IgD-negative memory B cell (primary cell): ENCODE results near the gene DNAJA3. TPM values are rescaled to one million over a fixed set of nuclear protein-coding genes. Genes with fewer than 3 reads are reported as not detected.

Source experiments
- H3K27ac Mint-ChIP-seq, 3 donors: one replicate each; pipeline ENCODE4 v1.8.0; 2020 to 2022; ENCODE audit warnings: mild to moderate bottlenecking in 3 of 3, mixed read lengths in 3 of 3, moderate library complexity in 1 of 3
- H3K27me3 Mint-ChIP-seq: one replicate; pipeline ENCODE4 v1.8.0; 2021; ENCODE audit warnings: mixed read lengths
- H3K36me3 Mint-ChIP-seq: one replicate; pipeline ENCODE4 v1.8.0; 2020; ENCODE audit warnings: mild to moderate bottlenecking, mixed read lengths
- H3K4me1 Mint-ChIP-seq, 3 donors: one replicate each; pipeline ENCODE4 v1.8.0; 2020 to 2022; ENCODE audit warnings: mixed read lengths in 3 of 3, mild to moderate bottlenecking in 1 of 3
- H3K4me3 Mint-ChIP-seq, 4 donors: one replicate each; pipeline ENCODE4 v1.8.0; 2020 to 2022; ENCODE audit warnings: mild to moderate bottlenecking in 4 of 4, mixed read lengths in 4 of 4, moderate library complexity in 3 of 4
- H3K9me3 Mint-ChIP-seq, 3 donors: one replicate each; pipeline ENCODE4 v1.8.0; 2020 to 2021; ENCODE audit warnings: mixed read lengths in 3 of 3, mild to moderate bottlenecking in 1 of 3
- polyA plus RNA-seq: library from polyadenylated mRNA; unstranded; fragments of 300-500 nt; fragmentation: Illumina TruSeq; gene quantifications from one replicate; pipeline ENCODE4 v1.2.3, GENCODE V29; 2021

Gene DNAJA3
- polyA plus RNA-seq, 1 donor from 2014 or later: 42.7 TPM

DNA sequence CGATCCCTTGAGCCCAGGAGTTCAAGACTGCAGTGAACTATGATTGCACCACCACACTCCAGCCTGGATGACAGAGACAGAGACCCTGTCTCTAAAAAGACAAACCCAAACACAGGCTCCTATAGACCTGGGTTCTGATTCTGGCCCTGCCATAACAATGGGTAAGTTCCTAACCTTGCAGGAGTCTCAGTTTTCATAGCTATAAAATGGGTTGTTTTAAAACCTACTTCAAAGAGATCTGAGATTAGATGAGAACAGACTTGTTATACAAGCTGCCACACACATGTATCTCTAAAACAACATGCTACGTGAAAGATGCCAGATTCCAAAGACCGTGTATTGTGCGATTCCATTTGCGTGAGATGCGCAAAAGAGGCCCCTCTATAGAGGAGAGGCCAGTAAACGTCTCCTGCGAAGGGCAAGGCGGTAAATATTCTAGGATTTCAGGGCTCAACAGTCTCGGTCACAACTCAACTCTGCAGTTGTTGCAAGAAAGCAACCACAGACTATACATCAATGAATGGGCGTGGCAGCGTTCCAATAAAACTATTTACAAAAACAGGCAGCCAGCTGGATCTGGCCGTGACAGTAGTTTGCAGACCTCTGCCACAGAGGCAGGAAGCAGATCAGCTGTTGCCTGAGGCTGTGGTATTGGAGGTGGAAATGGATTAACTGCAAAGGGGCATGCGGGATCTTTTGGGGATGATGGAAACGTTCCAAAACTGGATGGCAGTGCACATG is 15.2 kb upstream of the DNAJA3 start:
- Mint-ChIP-seq H3K27ac (peak overlapping the region; percentile 31 to 87 (median 78)), H3K4me3 (peak overlapping the region in 1 of 4 donors; percentile 61), H3K36me3 (peaks cover 2% of the 10 kb centered on the region), H3K27me3 (no peaks in the 10 kb centered on the region), H3K4me1 (peaks cover 12 to 30% (median 29%) of the 10 kb centered on the region in 3 donors), H3K9me3 (no peaks in the 10 kb centered on the region)

DNA sequence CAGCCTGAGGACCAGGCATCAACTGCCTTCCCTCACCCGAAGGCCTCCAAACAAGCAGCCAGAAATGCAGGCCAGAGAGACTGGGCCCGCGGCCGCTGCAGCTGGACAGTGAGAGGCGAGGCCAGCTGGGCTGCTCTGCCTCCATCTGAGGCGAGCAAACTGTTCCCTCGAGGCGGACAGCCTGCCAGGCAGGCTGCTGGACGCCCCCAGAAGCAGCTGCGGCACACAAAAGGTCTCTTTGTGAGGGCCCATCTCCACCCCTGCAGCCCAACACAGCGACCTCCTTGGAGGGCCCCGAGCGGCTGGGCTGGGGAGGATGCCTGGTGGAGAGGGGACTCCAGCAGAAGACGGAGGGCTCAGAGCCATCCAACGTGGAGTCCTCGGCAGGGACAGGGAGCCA is 14.0 kb upstream of the DNAJA3 start:
- H3K36me3 Mint-ChIP-seq: no peaks in the 10 kb centered on the region
- no peaks in the 10 kb centered on the region for H3K9me3 Mint-ChIP-seq
- H3K27ac Mint-ChIP-seq: peak overlapping the region in 1 of 3 donors; percentile 87
- H3K4me3 Mint-ChIP-seq: no peak overlapping the region
- no peaks in the 10 kb centered on the region for H3K27me3 Mint-ChIP-seq
- H3K4me1 Mint-ChIP-seq: peaks cover 13 to 31% (median 31%) of the 10 kb centered on the region in 3 donors

DNA sequence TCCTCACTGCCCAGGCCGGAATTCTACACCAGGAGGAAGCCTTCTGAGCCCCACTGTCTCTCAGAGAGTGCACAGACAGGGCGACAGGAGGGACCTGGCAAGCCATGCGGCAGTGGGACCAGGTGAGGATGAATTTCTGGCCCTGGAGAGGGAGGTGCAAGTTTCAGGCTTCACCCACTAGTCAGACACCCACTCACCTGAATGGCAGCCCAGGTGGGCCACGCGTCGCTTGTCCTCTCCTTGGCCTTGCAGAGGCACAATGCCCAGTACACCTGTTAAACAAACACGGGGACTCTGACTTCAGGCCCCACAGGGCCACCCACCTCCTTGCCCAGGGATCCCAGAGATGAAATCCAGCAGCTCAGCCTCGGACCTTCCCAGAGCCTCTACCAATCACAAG is 13.5 kb upstream of the DNAJA3 start:
- Mint-ChIP-seq H3K9me3 (no peaks in the 10 kb centered on the region), H3K36me3 (no peaks in the 10 kb centered on the region), H3K27me3 (no peaks in the 10 kb centered on the region), H3K27ac (peak overlapping the region in 2 of 3 donors; percentile 39 to 75), H3K4me3 (peak overlapping the region in 1 of 4 donors; percentile 41), H3K4me1 (peaks cover 13 to 34% (median 31%) of the 10 kb centered on the region in 3 donors)

DNA sequence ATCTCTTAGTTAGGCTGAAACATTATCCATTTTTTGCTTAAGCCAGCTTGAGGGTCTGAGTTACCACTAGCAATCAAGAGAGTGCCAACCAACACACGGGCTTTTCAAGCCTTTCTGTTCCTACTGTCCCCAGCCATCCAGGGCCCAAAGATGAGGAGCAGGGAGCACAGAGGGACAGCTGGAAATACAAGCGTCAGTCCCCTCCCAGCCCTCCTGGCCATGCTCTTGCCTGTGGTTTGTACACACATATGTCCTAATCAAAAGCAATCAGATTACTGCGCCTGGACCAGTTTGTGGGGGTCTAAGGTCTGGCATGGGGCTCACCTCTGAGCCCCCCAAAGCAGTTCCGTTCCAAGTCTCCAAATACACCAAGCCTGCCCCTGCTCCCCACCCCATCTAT is 12.8 kb upstream of the DNAJA3 start:
- Mint-ChIP-seq H3K36me3 (no peaks in the 10 kb centered on the region), H3K27ac (peak overlapping the region in 2 of 3 donors; percentile 46 to 75), H3K4me1 (peaks cover 13 to 35% (median 31%) of the 10 kb centered on the region in 3 donors), H3K4me3 (peak overlapping the region in 1 of 4 donors; percentile 32), H3K9me3 (no peaks in the 10 kb centered on the region), H3K27me3 (no peaks in the 10 kb centered on the region)

GRCh38 chr16:4414187-4414917 is 11.3 kb upstream of the DNAJA3 start:
- Mint-ChIP-seq H3K27ac (peak overlapping the region; percentile 87 to 99 (median 99)), H3K36me3 (no peaks in the 10 kb centered on the region), H3K9me3 (no peaks in the 10 kb centered on the region), H3K27me3 (no peaks in the 10 kb centered on the region), H3K4me3 (peak overlapping the region; percentile 92 to 96 (median 94)), H3K4me1 (peaks cover 13 to 35% (median 31%) of the 10 kb centered on the region in 3 donors)

- peaks cover 8 to 34% (median 28%) of the 10 kb centered on the region in 3 donors for H3K4me1 Mint-ChIP-seq
- H3K36me3 Mint-ChIP-seq: no peaks in the 10 kb centered on the region
- H3K4me3 Mint-ChIP-seq: peak overlapping the region; percentile 92 to 96 (median 94)
- H3K27ac Mint-ChIP-seq: peak overlapping the region; percentile 87 to 99 (median 99)
- no peaks in the 10 kb centered on the region for H3K27me3 Mint-ChIP-seq
- H3K9me3 Mint-ChIP-seq: no peaks in the 10 kb centered on the region
These were observed 10.0 kb upstream of the DNAJA3 start for GRCh38 chr16:4415538-4416199.

DNA sequence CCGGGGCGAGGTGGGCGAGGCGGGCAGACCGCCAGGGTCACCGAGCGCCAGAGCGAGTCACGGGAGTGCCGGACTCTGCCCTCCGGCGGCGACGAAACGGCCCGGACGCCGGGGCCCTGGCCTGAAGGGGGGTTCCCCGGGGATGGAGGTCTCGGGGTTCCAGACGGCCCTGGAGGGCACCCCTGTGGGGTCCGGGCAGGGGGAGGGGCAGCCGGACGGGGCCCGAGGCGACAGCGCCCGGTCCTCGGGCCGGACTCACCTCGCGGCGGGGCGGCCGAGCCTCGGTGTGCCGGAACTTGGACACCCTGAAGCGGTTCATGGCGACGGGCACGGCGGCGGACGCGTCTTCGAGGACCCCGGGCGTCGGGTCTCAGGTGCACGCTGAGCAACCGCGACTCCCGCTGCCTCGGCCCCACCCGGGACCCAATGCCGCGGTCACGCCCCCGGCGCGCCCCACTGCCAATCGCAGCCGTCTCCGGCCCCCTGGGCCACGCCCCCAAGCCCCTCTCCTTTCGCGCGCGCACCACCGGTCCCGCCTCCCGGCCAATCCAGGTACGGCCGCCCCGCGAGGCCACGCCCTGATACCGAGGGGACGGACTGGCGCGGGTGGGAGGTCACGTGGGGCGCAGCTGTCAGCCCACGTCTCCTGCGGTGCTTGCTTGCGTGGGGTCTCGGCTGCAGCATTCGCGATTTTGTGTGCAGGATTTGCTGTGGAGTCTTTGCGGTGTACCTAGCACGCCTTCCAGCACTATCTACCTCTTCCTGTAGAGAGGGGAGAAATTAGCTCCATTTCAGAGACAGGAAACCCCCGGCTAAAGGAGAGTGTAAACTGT is 9.3 kb upstream of the DNAJA3 start, which contains the start of gene CORO7:
TSS of gene CORO7 (minus strand) at position 397 of the 833 bp plus-strand sequence. CDS start at position 319, 78 bp downstream.
- no peaks in the 10 kb centered on the region for H3K9me3 Mint-ChIP-seq
- peaks cover 5 to 31% (median 25%) of the 10 kb centered on the region in 3 donors for H3K4me1 Mint-ChIP-seq
- H3K36me3 Mint-ChIP-seq: no peaks in the 10 kb centered on the region

DNA sequence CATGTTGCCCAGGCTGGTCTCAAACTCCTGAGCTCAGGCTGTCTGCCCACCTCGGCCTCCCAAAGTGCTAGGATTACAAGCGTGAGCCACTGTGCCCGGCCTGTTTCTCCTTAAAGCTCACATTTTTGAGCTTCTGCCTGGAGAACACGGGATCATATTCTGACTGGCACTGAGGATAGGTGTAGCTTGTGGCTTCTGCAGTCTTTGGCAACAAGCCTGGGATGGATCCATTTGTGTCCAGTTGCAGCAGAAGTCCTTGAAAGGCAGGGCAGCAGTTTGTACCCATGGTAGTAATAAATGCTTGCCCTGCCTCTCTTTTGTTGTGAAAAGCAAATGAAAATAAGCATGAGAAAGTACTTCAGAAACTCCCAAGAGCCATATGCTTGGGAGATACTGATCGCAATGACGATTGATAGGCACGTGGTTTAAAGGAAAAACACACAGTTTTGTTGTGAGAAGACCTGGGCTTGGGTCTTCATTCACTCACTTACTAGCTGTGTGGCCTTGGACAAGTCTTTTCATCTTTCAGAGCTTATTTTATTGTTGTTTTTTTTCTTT is 6.2 kb upstream of the DNAJA3 start:
- peaks cover 1% of the 10 kb centered on the region for H3K36me3 Mint-ChIP-seq
- H3K27me3 Mint-ChIP-seq: no peaks in the 10 kb centered on the region
- peak overlapping the region in 1 of 3 donors; percentile 57 for H3K27ac Mint-ChIP-seq
- H3K4me3 Mint-ChIP-seq: no peak overlapping the region
- H3K9me3 Mint-ChIP-seq: no peaks in the 10 kb centered on the region
- peaks cover 5 to 14% (median 12%) of the 10 kb centered on the region in 3 donors for H3K4me1 Mint-ChIP-seq

More for the DNA sequence above, 9.3 kb upstream of the DNAJA3 start, which contains the start of gene CORO7:
- H3K27ac Mint-ChIP-seq: peak within 1 kb of the TSS; percentile 87 to 99 (median 99)
- no peaks in the 10 kb centered on the region for H3K27me3 Mint-ChIP-seq
- H3K4me3 Mint-ChIP-seq: peak within 1 kb of the TSS; percentile 92 to 97 (median 94)

DNA sequence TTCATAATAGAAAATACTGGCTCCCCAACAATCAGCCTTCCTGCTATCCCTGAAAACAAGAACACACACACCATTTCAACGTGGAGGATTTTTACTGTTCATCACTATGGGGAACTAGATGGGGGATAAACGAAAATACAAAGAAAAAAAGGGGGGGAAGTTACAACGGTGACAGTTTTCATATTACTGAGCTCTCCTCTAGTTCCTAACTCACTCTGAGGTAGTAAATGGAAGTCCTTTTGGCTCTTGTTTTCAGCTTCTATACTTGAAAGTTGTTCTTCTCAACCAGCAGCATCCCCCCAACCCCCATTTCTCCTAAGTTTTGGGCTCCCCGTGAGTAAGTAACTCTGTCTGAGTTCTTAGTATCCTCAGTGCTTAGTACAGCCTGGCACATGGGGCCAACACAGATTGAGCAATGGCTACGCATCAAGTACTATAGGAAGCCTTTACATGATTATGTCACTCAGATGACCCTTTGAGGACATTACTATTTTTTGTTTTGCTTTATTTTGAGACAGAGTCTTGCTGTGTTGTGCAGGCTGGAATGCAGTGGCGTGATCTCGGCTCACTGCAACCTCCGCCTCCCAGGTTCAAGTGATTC is 5.1 kb upstream of the DNAJA3 start:
- Mint-ChIP-seq H3K4me1 (peaks cover under 1 to 7% (median 2%) of the 10 kb centered on the region in 3 donors), H3K27me3 (no peaks in the 10 kb centered on the region), H3K27ac (peak overlapping the region in 1 of 3 donors; percentile 57), H3K36me3 (peaks cover 1% of the 10 kb centered on the region), H3K4me3 (peak overlapping the region in 1 of 4 donors; percentile 16), H3K9me3 (no peaks in the 10 kb centered on the region)

DNA sequence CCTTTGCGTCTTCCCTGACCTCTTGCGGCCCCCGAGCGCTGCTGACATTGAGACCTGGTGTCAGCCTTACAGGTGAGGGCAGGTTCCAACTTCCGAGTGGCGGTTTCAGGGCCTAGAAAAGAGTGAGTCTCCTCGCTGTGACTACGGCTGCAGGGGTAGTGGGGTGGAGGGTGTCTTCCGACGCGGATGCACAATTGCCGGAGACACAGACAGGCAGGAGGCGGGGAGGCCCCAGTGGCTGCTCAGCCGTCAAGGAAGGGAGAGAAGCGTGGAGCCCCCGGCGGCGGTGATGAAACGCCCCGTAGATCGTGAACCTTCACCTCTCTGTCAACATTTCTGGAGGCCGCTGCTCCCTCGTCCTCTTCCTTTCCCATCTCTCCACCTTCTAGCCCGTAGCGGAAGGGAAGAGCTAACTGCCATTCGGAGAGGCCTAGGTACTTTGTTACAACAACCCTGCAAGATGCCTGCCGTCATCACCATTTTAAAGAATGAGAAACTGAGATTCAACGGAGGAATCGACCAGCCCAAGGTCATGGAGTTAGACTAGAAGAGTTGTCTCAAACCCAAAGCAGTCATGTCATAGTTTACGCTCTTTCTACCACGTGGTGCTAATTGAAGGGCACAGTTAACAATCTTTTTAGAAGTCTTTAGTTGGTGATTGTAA is 485 bp downstream of the DNAJA3 start:
- H3K9me3 Mint-ChIP-seq: no peaks in the 10 kb centered on the region
- H3K27ac Mint-ChIP-seq: peak overlapping the region; percentile 87 to 100 (median 99)
- peak overlapping the region; percentile 85 to 99 (median 96) for H3K4me3 Mint-ChIP-seq
- H3K4me1 Mint-ChIP-seq: peaks cover 12 to 24% (median 12%) of the 10 kb centered on the region in 3 donors
- peaks cover 4% of the 10 kb centered on the region for H3K36me3 Mint-ChIP-seq
- no peaks in the 10 kb centered on the region for H3K27me3 Mint-ChIP-seq

DNA sequence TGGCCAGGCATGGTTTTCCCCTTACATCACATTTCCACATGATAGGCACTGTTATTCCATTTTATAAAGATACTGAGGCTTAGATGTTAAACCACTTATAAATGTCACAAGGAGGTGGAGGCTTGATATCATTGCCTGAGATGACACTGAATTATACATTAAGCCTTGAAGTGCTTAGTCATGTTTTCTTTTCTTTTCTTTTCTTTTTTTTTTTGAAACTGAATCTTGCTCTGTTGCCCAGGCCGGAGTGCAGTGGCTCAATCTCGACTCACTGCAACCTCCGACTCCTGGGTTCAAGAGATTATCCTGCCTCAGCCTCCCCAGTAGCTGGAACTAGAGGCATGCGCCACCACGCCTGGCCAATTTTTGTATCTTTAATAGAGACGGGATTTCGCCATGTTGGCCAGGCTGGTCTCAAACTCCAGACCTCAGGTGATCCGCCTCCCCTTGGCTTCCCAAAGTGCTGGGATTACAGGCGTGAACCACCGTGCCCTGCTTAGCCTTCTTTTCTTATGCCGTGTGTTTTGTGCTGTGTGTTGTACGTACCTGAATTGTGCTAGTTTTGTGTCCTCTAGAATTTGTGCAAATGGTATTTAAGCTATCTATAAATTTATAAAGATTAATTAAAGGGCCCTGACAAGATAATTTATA is 1.2 kb downstream of the DNAJA3 start:
- H3K36me3 Mint-ChIP-seq: peaks cover 4% of the 10 kb centered on the region
- H3K4me1 Mint-ChIP-seq: peaks cover 11 to 24% (median 12%) of the 10 kb centered on the region in 3 donors
- H3K27ac Mint-ChIP-seq: peak overlapping the region; percentile 87 to 100 (median 99)
- peak overlapping the region; percentile 85 to 99 (median 96) for H3K4me3 Mint-ChIP-seq
- H3K27me3 Mint-ChIP-seq: no peaks in the 10 kb centered on the region
- H3K9me3 Mint-ChIP-seq: no peaks in the 10 kb centered on the region

DNA sequence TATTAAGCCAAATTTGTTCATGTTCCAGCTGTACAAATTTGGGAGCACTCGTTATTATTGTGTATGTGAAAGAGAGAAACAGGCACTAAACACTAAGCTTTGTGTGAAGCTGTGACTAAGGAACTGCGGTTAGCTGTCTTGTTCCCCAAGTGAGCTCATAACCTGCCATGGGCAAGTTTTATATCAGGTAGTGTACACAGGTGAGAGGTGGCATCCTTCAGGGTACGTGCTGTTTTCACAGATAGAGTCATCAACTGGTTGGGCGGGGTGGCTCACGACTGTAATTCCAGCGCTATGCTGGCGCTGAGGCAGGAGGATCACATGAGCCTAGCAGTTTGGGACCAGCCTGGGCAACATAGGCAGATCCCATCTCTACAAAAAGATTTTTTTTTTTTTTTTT is 2.8 kb downstream of the DNAJA3 start:
- Mint-ChIP-seq H3K27me3 (no peaks in the 10 kb centered on the region), H3K9me3 (no peaks in the 10 kb centered on the region), H3K4me3 (peak overlapping the region in 2 of 4 donors; percentile 57 to 65), H3K36me3 (peaks cover 5% of the 10 kb centered on the region), H3K27ac (peak overlapping the region in 1 of 3 donors; percentile 25), H3K4me1 (peaks cover 12 to 25% (median 13%) of the 10 kb centered on the region in 3 donors)
